ENCODE data around the gene SCGB1D4.

SCGB1D4 gene

DNA sequence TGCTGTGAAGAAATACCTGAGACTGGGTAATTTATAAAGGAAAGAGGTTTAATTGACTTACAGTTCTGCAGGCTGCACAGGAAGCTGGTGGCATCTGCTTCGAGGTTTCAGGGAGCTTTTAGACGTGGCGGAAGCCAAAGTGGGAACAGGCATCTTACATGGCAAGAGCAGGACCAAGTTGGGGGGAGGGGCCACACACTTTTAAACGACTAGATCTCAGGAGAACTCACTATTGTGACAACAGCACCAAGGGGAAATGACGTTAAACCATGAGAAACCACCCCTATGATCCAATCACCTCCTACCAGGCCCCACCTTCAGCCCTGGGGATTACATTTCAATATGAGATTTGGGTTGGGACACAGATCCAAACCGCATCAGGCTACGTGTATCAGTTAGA is 11.1 kb upstream of the SCGB1D4 start:
- TF ChIP-seq, protein P1, sequence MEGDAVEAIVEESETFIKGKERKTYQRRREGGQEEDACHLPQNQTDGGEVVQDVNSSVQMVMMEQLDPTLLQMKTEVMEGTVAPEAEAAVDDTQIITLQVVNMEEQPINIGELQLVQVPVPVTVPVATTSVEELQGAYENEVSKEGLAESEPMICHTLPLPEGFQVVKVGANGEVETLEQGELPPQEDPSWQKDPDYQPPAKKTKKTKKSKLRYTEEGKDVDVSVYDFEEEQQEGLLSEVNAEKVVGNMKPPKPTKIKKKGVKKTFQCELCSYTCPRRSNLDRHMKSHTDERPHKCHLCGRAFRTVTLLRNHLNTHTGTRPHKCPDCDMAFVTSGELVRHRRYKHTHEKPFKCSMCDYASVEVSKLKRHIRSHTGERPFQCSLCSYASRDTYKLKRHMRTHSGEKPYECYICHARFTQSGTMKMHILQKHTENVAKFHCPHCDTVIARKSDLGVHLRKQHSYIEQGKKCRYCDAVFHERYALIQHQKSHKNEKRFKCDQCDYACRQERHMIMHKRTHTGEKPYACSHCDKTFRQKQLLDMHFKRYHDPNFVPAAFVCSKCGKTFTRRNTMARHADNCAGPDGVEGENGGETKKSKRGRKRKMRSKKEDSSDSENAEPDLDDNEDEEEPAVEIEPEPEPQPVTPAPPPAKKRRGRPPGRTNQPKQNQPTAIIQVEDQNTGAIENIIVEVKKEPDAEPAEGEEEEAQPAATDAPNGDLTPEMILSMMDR (IDR thresholded peaks at IDR 0.05; ENCODE audit: low read depth, low read length) = no peak
- DNase-seq (ENCODE audit: extremely low read depth, low read depth) = no peak

DNA sequence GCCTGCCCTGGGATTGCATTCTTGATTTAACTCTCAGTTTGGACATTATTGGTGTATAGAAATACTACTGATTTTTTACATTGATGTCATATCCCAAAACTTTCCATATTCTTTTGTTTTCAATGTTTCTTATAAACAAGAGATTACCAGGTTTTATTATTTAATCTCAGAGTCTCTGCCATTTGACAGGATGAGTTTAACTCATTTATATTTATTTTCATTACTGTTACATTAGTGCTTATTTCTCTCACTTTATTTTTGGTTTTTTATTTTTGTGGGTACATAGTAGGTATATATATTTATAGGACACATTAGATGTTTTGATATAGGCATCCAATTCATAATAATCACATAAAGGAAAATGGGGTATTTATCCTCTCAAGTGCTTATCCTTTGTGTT is 9.1 kb upstream of the SCGB1D4 start:
- TF ChIP-seq, protein P1 (IDR thresholded peaks at IDR 0.05; ENCODE audit: low read depth, low read length) = no peak

DNA sequence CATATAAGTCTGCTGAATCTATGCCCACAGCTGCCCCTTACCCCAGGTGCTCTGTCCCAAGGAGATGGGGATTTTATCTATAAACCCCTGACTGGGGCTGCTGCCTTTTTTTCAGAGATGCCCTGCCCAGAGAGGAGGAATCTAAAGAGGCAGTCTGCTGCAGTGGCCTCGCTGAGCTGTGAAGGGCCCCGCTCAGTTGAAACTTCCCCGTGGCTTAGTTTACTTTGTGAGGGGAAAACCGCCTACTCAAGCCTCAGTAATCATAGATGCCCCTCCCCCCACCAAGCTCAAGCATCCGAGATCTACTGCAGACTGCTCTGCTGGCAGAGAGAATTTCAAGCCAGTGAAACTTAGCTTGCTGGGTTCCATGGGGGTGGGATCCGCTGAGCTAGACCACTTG is 7.4 kb upstream of the SCGB1D4 start:
- no peak for DNase-seq (ENCODE audit: extremely low read depth, low read depth)
- TF ChIP-seq, protein P1 (IDR thresholded peaks at IDR 0.05; ENCODE audit: low read depth, low read length) = no peak

More for the DNA sequence above, 9.1 kb upstream of the SCGB1D4 start:
- no peak for DNase-seq (ENCODE audit: extremely low read depth, low read depth)

DNA sequence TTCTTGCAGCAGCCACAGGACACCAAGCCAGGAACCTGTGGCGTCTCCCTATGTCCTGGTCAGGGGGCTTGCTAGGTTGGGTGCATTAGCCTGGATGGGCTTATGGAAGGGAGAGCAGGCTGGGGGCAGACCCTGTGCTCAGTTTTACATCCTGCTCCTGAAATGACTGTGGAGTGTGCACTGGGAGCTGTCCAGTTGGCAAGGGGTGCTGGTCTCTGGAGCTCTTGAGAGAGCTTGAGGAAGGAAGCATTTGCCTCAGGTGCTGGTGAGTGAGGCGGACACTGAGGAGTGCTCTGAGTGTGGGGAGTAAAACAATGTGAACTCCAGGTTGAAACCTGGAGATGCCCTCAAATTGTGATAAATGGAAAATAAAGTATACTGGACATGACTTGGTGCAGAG is 3.4 kb downstream of the SCGB1D4 start:
- TF ChIP-seq, protein P1 (IDR thresholded peaks at IDR 0.05; ENCODE audit: low read depth, low read length) = no peak
- DNase-seq (ENCODE audit: extremely low read depth, low read depth) = no peak

DNA sequence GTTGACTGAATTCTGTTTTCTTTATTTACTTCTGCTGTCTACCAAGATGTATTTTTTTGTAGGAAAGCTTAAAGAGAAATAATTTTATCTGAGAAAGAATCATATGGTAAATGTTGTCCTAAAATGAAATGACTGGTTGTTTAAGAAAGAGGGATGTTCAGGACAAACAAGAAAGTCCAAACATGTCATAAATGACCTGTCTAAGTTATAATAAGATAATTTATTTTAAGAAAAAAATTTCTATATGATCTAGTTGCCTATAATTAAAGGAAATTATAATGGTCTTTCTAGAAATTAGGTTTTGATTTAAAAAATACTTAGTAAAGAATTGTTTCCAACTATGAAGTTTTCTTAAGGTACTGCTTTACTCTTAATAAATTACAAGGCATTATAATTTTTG is 18.4 kb downstream of the SCGB1D4 start:
- TF ChIP-seq, protein P1 (IDR thresholded peaks at IDR 0.05; ENCODE audit: low read depth, low read length) = no peak
- no peak for DNase-seq (ENCODE audit: extremely low read depth, low read depth)

DNA sequence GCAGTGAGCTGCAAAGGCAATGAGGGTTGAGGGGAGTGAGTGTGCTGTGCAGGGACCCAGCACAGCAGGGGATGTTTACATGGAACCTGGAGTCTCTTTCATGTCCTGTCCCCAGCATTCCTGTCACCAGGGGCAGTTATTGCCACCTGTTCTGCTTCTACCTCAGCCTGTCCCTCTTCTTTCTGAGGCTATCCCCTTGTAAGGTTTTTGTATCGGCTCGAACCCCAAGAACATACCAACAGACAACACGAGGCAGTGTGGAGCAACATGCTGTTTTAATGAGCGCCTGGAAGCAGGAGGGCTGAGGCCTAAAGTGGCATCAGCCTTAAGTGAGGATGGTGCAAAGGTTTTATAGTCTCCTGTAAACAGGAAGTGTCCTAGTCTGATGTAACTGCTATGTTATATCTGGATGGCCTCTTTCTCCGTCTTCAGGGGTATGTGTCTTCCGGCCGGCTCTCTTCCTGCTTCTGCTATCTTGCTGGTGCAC is 25.0 kb downstream of the SCGB1D4 start:
- TF ChIP-seq, protein P1 (IDR thresholded peaks at IDR 0.05; ENCODE audit: low read depth, low read length) = no peak
- DNase-seq (ENCODE audit: extremely low read depth, low read depth) = no peak

DNA sequence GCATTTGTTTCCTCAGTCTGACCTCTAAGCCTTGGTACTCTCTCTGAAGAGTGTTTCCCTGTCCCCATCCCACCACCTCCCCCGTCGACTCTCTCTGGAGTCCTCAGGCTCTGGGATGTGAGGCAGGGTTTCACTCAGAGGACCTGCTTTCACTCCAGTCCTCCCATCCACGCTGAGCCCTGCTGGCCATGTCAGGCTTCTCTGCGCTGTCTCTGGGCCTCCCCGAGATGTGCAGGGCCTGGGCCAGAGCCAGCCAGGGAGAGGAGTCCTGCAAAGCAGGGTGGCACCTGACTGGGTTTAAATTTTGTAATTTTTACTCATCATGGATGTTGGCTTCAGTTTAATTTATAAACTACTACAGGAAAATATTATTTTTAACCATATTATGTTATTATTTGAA is 25.6 kb downstream of the SCGB1D4 start:
- TF ChIP-seq, protein P1 (IDR thresholded peaks at IDR 0.05; ENCODE audit: low read depth, low read length) = no peak
- no peak for DNase-seq (ENCODE audit: extremely low read depth, low read depth)
